IMR-90 (cell line): Measurements from ENCODE around the gene NPR3. TPM values are rescaled to one million over a fixed set of nuclear protein-coding genes. Genes with fewer than 3 reads are reported as not detected.

Source experiments
- ATAC-seq: fragments of 200-7000 bp; cut with Tn5 transposase; 2 replicates; pipeline ENCODE4 v1.9.1; 2020; ENCODE audit warnings: low read depth, mild to moderate bottlenecking, moderate library complexity
- BruUV-seq: library from RNA; stranded (reverse); fragments of 400-500 nt; replicated peaks from 2 replicates; lab custom pipeline; 2021; lab: Mats Ljungman, UMichigan
- CTCF ChIA-PET: fragments of 300-600 bp; formaldehyde crosslinking; extraction: SDS; loops from one replicate; lab custom pipeline; 2021; ENCODE audit warnings: antibody characterized with exemption; lab: Yijun Ruan, JAX
- POLR2A ChIA-PET: fragments of 300-600 bp; sonication (Branson Sonifier 250); formaldehyde crosslinking; loops from one replicate; lab custom pipeline; 2022; ENCODE audit warnings: antibody characterized with exemption; ENCODE audit not compliant: unreplicated experiment; lab: Charles Lee
- DNase-seq: peaks from one replicate; pipeline ENCODE4 v3.0.0; 2013
- H2AFZ ChIP-seq: replicated peaks from 2 replicates; pipeline ENCODE3; 2013; ENCODE audit warnings: low read length, mild to moderate bottlenecking; ENCODE audit not compliant: poor library complexity
- H2AK5ac ChIP-seq: 2 replicates; pipeline ENCODE4 v1.6.1; 2013; ENCODE audit warnings: low read depth, low read length, inconsistent platforms
- H2AK9ac ChIP-seq: replicated peaks from 2 replicates; pipeline ENCODE3; 2013; ENCODE audit warnings: mild to moderate bottlenecking, low read depth, low read length, moderate library complexity; ENCODE audit not compliant: poor library complexity
- H2BK120ac ChIP-seq: 2 replicates; pipeline ENCODE4 v1.6.1; 2013; ENCODE audit warnings: low read depth, low read length, inconsistent platforms
- H2BK15ac ChIP-seq: 3 replicates; pipeline ENCODE4 v1.6.1; 2013; ENCODE audit warnings: low read depth, low read length, inconsistent platforms
- H2BK20ac ChIP-seq: 2 replicates; pipeline ENCODE4 v1.6.1; 2013; ENCODE audit warnings: low read depth, mild to moderate bottlenecking, inconsistent platforms, low read length, moderate library complexity
- H2BK5ac ChIP-seq: 2 replicates; pipeline ENCODE4 v1.6.1; 2013; ENCODE audit warnings: mild to moderate bottlenecking, low read depth, low read length, inconsistent platforms; ENCODE audit not compliant: poor library complexity, severe bottlenecking
- H3K14ac ChIP-seq: replicated peaks from 2 replicates; pipeline ENCODE4 v1.6.1; 2013; ENCODE audit warnings: low read depth, low read length, inconsistent platforms
- H3K18ac ChIP-seq: 2 replicates; pipeline ENCODE4 v1.6.1; 2013; ENCODE audit warnings: low read depth, low read length, control low read depth
- H3K23ac ChIP-seq: 2 replicates; pipeline ENCODE4 v1.6.1; 2013; ENCODE audit warnings: low read depth, low read length, inconsistent platforms
- H3K27ac ChIP-seq: 2 replicates; pipeline ENCODE4 v1.5.1; 2013; ENCODE audit warnings: mild to moderate bottlenecking, control low read depth, low read length; ENCODE audit not compliant: insufficient read depth
- H3K27me3 ChIP-seq: 2 replicates; pipeline ENCODE4 v1.6.1; 2013; ENCODE audit warnings: low read length; ENCODE audit not compliant: control insufficient read depth, insufficient read depth
- H3K36me3 ChIP-seq: 2 replicates; pipeline ENCODE4 v1.6.1; 2013; ENCODE audit warnings: low read length, mixed read lengths; ENCODE audit not compliant: control insufficient read depth, insufficient read depth
- H3K4ac ChIP-seq: 2 replicates; pipeline ENCODE4 v1.6.1; 2013; ENCODE audit warnings: low read depth, low read length, inconsistent platforms
- H3K4me1 ChIP-seq: 2 replicates; pipeline ENCODE4 v1.6.1; 2013; ENCODE audit warnings: low read length, mixed read lengths; ENCODE audit not compliant: control insufficient read depth, insufficient read depth
- H3K4me2 ChIP-seq: 2 replicates; pipeline ENCODE4 v1.6.1; 2013; ENCODE audit warnings: low read depth, mild to moderate bottlenecking, control low read depth, low read length, moderate library complexity
- H3K4me3 ChIP-seq: 2 replicates; pipeline ENCODE4 v1.5.1; 2013; ENCODE audit warnings: low read depth, mild to moderate bottlenecking, control low read depth, low read length, moderate library complexity; ENCODE audit not compliant: insufficient read depth
- H3K56ac ChIP-seq: 2 replicates; pipeline ENCODE4 v1.6.1; 2013; ENCODE audit warnings: low read length, inconsistent platforms; ENCODE audit not compliant: insufficient read depth; ENCODE audit errors: extremely low read depth
- H3K79me1 ChIP-seq, 2 experiments: 2 replicates each; pipeline ENCODE4 v1.6.1; 2013; ENCODE audit warnings: low read length in 2 of 2, inconsistent platforms in 1 of 2, low read depth in 1 of 2
- H3K9ac ChIP-seq: 2 replicates; pipeline ENCODE4 v1.6.1; 2013; ENCODE audit warnings: low read depth, low read length, control low read depth
- H3K9me1 ChIP-seq: 2 replicates; pipeline ENCODE4 v1.6.1; 2013; ENCODE audit warnings: low read length, inconsistent platforms; ENCODE audit not compliant: insufficient read depth
- H3K9me3 ChIP-seq: 2 replicates; pipeline ENCODE4 v1.6.1; 2013; ENCODE audit warnings: low read length; ENCODE audit not compliant: control insufficient read depth, insufficient read depth
- H4K20me1 ChIP-seq: 2 replicates; pipeline ENCODE4 v1.6.1; 2013; ENCODE audit warnings: low read length, inconsistent platforms; ENCODE audit not compliant: insufficient read depth
- H4K5ac ChIP-seq: 2 replicates; pipeline ENCODE4 v1.6.1; 2013; ENCODE audit warnings: mild to moderate bottlenecking, low read depth, low read length, control low read depth
- H4K8ac ChIP-seq, 2 experiments: 2 replicates each; pipeline ENCODE4 v1.6.1; 2013; ENCODE audit warnings: low read depth in 2 of 2, low read length in 2 of 2, control low read depth in 1 of 2, inconsistent platforms in 1 of 2
- H4K91ac ChIP-seq: 2 replicates; pipeline ENCODE4 v1.6.1; 2013; ENCODE audit warnings: low read depth, low read length, inconsistent platforms; ENCODE audit not compliant: insufficient read depth
- CEBPB ChIP-seq: IDR thresholded peaks from 2 replicates; pipeline ENCODE4 v1.6.1; 2012; ENCODE audit warnings: low read depth, low read length, improper control_type of control experiment
- CHD1 ChIP-seq: IDR thresholded peaks from 2 replicates; pipeline ENCODE4 v1.6.1; 2012; ENCODE audit warnings: low read depth, low read length, improper control_type of control experiment
- CTCF ChIP-seq: conservative IDR thresholded peaks from 2 replicates; pipeline ENCODE4 v1.5.1; 2012; ENCODE audit warnings: mild to moderate bottlenecking, low read depth, low read length, improper control_type of control experiment
- ELK1 ChIP-seq: fragments of 150-350 bp; IDR thresholded peaks from 2 replicates; pipeline ENCODE4 v1.6.1; 2016; ENCODE audit warnings: low read depth, mild to moderate bottlenecking, low read length, moderate library complexity, borderline replicate concordance
- FOS ChIP-seq: fragments of 150-350 bp; IDR thresholded peaks from 2 replicates; pipeline ENCODE4 v1.6.1; 2016; ENCODE audit warnings: low read depth, low read length
- MAFK ChIP-seq: IDR thresholded peaks from 2 replicates; pipeline ENCODE4 v1.6.1; 2012; ENCODE audit warnings: low read depth, low read length, improper control_type of control experiment
- MAZ ChIP-seq: IDR thresholded peaks from 2 replicates; pipeline ENCODE4 v1.6.1; 2012; ENCODE audit warnings: low read depth, mild to moderate bottlenecking, low read length, improper control_type of control experiment, moderate library complexity, borderline replicate concordance
- MXI1 ChIP-seq: IDR thresholded peaks from 2 replicates; pipeline ENCODE4 v1.6.1; 2012; ENCODE audit warnings: low read depth, mild to moderate bottlenecking, low read length, moderate library complexity, borderline replicate concordance
- NFE2L2 ChIP-seq: fragments of 150-350 bp; IDR thresholded peaks from 2 replicates; pipeline ENCODE4 v1.6.1; 2016; ENCODE audit warnings: low read depth, mild to moderate bottlenecking, low read length
- POLR2A ChIP-seq: IDR thresholded peaks from 2 replicates; pipeline ENCODE4 v1.6.1; 2012; ENCODE audit warnings: mild to moderate bottlenecking, low read depth, low read length
- RAD21 ChIP-seq: IDR thresholded peaks from 2 replicates; pipeline ENCODE4 v1.6.1; 2012; ENCODE audit warnings: low read length, improper control_type of control experiment
- RCOR1 ChIP-seq: IDR thresholded peaks from 2 replicates; pipeline ENCODE4 v1.6.1; 2012; ENCODE audit warnings: mild to moderate bottlenecking, low read length, improper control_type of control experiment; ENCODE audit not compliant: insufficient replicate concordance
- RFX5 ChIP-seq: IDR thresholded peaks from 2 replicates; pipeline ENCODE4 v1.8.0; 2012; ENCODE audit warnings: low read depth, mild to moderate bottlenecking, low read length, moderate library complexity
- SMC3 ChIP-seq: fragments of 150-350 bp; IDR thresholded peaks from 2 replicates; pipeline ENCODE4 v1.6.1; 2016; ENCODE audit warnings: low read depth, mild to moderate bottlenecking, antibody characterized with exemption, low read length, moderate library complexity
- USF2 ChIP-seq: fragments of 150-350 bp; IDR thresholded peaks from 2 replicates; pipeline ENCODE4 v1.6.1; 2017; ENCODE audit warnings: mild to moderate bottlenecking, antibody characterized with exemption, low read length, low read depth
- WGBS, 2 experiments: methylation state at CpG; one replicate each; pipeline versions ENCODE4 v1.1.5 to v1.1.7; 2013; ENCODE audit warnings: missing lambda C conversion rate in 2 of 2; ENCODE audit not compliant: insufficient read length in 1 of 2; ENCODE audit errors: extremely low coverage in 2 of 2; 5-methylcytosine and 5-hydroxymethylcytosine counted together
- dilution Hi-C: fragments of 300-500 bp; cut with HindIII; formaldehyde crosslinking; loops from one replicate; pipeline ENCODE4 v1.14.3; 2018; ENCODE audit warnings: low sequenced_read_pairs; ENCODE audit not compliant: unreplicated experiment
- in situ Hi-C: fragments of 300-500 bp; cut with MboI; formaldehyde crosslinking; loops from 3 replicates; pipeline ENCODE4 v1.14.3; 2019; ENCODE audit warnings: low sequenced_read_pairs, inconsistent platforms, mixed read lengths
- intact Hi-C: fragments of 100-400 bp; cut with micrococcal nuclease; formaldehyde crosslinking; loops from 2 replicates; pipeline ENCODE4 v1.10.0; 2022
- polyA plus RNA-seq, 3 experiments: library from polyadenylated mRNA; depleted of rRNA; stranded (reverse); fragments of >200 nt; gene quantifications; 2 replicates each; pipeline ENCODE4 v1.2.3, GENCODE V29; 2012; ENCODE audit warnings: low replicate concordance in 1 of 3
- total RNA-seq: library from RNA; depleted of rRNA; stranded (reverse); fragments of >200 nt; gene quantifications from 2 replicates; pipeline ENCODE4 v1.2.3, GENCODE V29; 2012

The NPR3 gene
- total and polyA plus RNA-seq, 2 of the 4 experiments (the other 2 are of a cell fraction) = 24.6 to 88.2 TPM

GRCh38 chr5:32711362-32711680 lies 200 bp downstream of the NPR3 start:
- ATAC-seq (no peak), DNase-seq (no peak)
- no peak overlapping the region for H2AK9ac ChIP-seq
- no peak overlapping the region for H2BK120ac ChIP-seq
- H3K9ac ChIP-seq = peak overlapping the region; percentile 80
- H3K36me3 ChIP-seq = peaks cover 2% of the 10 kb centered on the region
- no peaks in the 10 kb centered on the region for H4K20me1 ChIP-seq
- peak overlapping the region; percentile 26 for H2BK5ac ChIP-seq
- no peak overlapping the region for H2AK5ac ChIP-seq
- H3K9me1 ChIP-seq = no peaks in the 10 kb centered on the region; the same call in 1 of the 2 replicates
- in situ Hi-C loops = loop anchor here (10.0 kb wide), 2 partner anchors 203 to 463 kb away; no protein-coding TSS in a partner anchor
- no peak overlapping the region for H2BK15ac ChIP-seq
- H3K4me2 ChIP-seq = peak overlapping the region; percentile 88
- no peak overlapping the region for H3K4ac ChIP-seq
- H3K27ac ChIP-seq = peak overlapping the region; percentile 77
- H3K23ac ChIP-seq = no peak overlapping the region
- dilution Hi-C loops = no loop called here
- no peaks in the 10 kb centered on the region for H3K9me3 ChIP-seq
- intact Hi-C loops = loop anchor here (2.0 to 5.0 kb wide), 6 partner anchors 81 to 711 kb away; no protein-coding TSS in a partner anchor
- no peaks in the 10 kb centered on the region; the same call in none of the 2 replicates for H3K4me1 ChIP-seq
- POLR2A ChIA-PET = no interaction called here
- H2BK20ac ChIP-seq = no peak overlapping the region
- peak overlapping the region; percentile 87 for H2AFZ ChIP-seq
- H3K18ac ChIP-seq = no peak overlapping the region; the same call in 1 of the 2 replicates
- peak overlapping the region; percentile 35; the same call in 1 of the 2 replicates for H3K56ac ChIP-seq
- TF ChIP-seq SMC3 (no peak), CHD1 (no peak), CTCF (no peak), NFE2L2 (no peak), MXI1 (no peak), USF2 (no peak), POLR2A (no peak), CEBPB (no peak), FOS (no peak), RAD21 (no peak), ELK1 (no peak), RCOR1 (no peak), MAZ (no peak), MAFK (no peak), RFX5 (no peak)
- H3K79me1 ChIP-seq = no peaks in the 10 kb centered on the region; a peak in 2 of 4 replicates
- no CpG with 5 or more reads among the region's 10 CpGs for WGBS, 2 experiments
- CTCF ChIA-PET = interaction anchor here (1.0 kb wide), 1 partner anchor 477 kb away, joined by 3 read pairs; no protein-coding TSS in a partner anchor
- 0 out of 4 replicates have a peak overlapping the region, but pooled peaks of 1 of the 2 experiments have one; percentile 53 for H4K8ac ChIP-seq
- H3K27me3 ChIP-seq = no peaks in the 10 kb centered on the region
- peak overlapping the region; percentile 84 for H3K4me3 ChIP-seq
- no TSS peak for BruUV-seq
- H3K14ac ChIP-seq = no peak overlapping the region
- peak overlapping the region; percentile 72; the same call in 1 of the 2 replicates for H4K91ac ChIP-seq
- 0 out of 2 replicates have a peak overlapping the region, but pooled peaks have one; percentile 4 for H4K5ac ChIP-seq
